ENCODE measurements around the gene DNAJC24. TPM values are rescaled to one million over a fixed set of nuclear protein-coding genes. Genes with fewer than 3 reads are reported as not detected.

DNAJC24 gene
- total and polyA plus RNA-seq, 2 of the 4 experiments (the other 2 are of a cell fraction): 8.2 to 8.9 TPM

DNA sequence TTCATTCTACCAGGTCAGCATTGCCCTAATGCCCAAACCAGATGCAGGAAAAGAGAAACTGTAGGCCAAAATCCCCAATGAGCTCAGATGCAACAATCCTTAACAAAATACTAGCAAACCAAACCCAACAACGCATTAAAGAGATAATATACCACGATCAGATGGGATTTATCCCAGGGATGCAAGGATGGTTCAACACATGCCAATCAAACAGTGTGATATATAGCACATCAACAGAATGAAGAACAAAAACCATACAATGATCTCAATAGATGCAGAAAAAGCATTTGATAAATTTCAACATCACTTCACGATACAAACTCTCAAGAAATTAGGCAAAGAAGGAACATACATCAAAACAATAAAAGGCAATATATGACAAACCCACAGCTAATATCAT is 94.8 kb downstream of the DNAJC24 start:
- intact Hi-C loops (cut with micrococcal nuclease) (no loop called here), dilution Hi-C loops (cut with HindIII; ENCODE audit: low sequenced_read_pairs, unreplicated experiment) (no loop called here), in situ Hi-C loops (cut with MboI; ENCODE audit: low sequenced_read_pairs) (no loop called here)
- Histone ChIP-seq H3K23ac (ENCODE audit: low read depth, low read length) (no peak overlapping the region), H4K5ac (ENCODE audit: low read depth, low read length) (no peak overlapping the region), H3K9me1 (ENCODE audit: insufficient read depth, low read length) (no peaks in the 10 kb centered on the region; the same call in 1 of the 2 replicates), H3K56ac (ENCODE audit: extremely low read depth, insufficient read depth, low read length) (no peak overlapping the region), H3K4ac (ENCODE audit: low read depth, low read length) (no peak overlapping the region), H2BK5ac (ENCODE audit: low read depth, low read length, poor library complexity, severe bottlenecking) (no peak overlapping the region), H2AK5ac (ENCODE audit: low read depth, low read length) (no peak overlapping the region), H3K4me2 (ENCODE audit: low read depth, low read length) (no peak overlapping the region), H3K27ac (ENCODE audit: insufficient read depth, low read length) (no peak overlapping the region), H4K8ac (ENCODE audit: low read depth in 2 of 2, low read length in 2 of 2) (no peak overlapping the region), H3K4me3 (ENCODE audit: insufficient read depth, low read depth, low read length) (no peak overlapping the region), H3K18ac (ENCODE audit: low read depth, low read length) (no peak overlapping the region), H2BK20ac (ENCODE audit: low read depth, low read length) (no peak overlapping the region), H3K27me3 (ENCODE audit: control insufficient read depth, insufficient read depth, low read length) (no peaks in the 10 kb centered on the region), H2AK9ac (replicated peaks; ENCODE audit: low read depth, low read length, poor library complexity) (no peak overlapping the region), H3K9ac (ENCODE audit: low read depth, low read length) (no peak overlapping the region), H2BK15ac (ENCODE audit: low read depth, low read length) (no peak overlapping the region), H2AFZ (replicated peaks; ENCODE audit: low read length, poor library complexity) (no peak overlapping the region), H3K9me3 (ENCODE audit: control insufficient read depth, insufficient read depth, low read length) (no peaks in the 10 kb centered on the region), H3K4me1 (ENCODE audit: control insufficient read depth, insufficient read depth, low read length) (no peaks in the 10 kb centered on the region), H3K14ac (replicated peaks; ENCODE audit: low read depth, low read length) (no peak overlapping the region), H3K36me3 (ENCODE audit: control insufficient read depth, insufficient read depth, low read length) (no peaks in the 10 kb centered on the region), H3K79me1 (ENCODE audit: low read depth in 1 of 2, low read length in 2 of 2) (peaks cover 0 to 3% of the 10 kb centered on the region in 2 experiments; a peak in 1 of 4 replicates), H2BK120ac (ENCODE audit: low read depth, low read length) (no peak overlapping the region), H4K91ac (ENCODE audit: insufficient read depth, low read depth, low read length) (no peak overlapping the region), H4K20me1 (ENCODE audit: insufficient read depth, low read length) (no peaks in the 10 kb centered on the region)
- POLR2A ChIA-PET (ENCODE audit: unreplicated experiment): no interaction called here
- no TSS peak for BruUV-seq (replicated peaks)
- DNase-seq (no peak), ATAC-seq (ENCODE audit: low read depth) (no peak)
- no peak for TF ChIP-seq CEBPB (IDR thresholded peaks at IDR 0.05; ENCODE audit: low read depth, low read length)
- TF ChIP-seq SMC3 (IDR thresholded peaks at IDR 0.05; ENCODE audit: low read depth, low read length): no peak
- TF ChIP-seq, protein P1, sequence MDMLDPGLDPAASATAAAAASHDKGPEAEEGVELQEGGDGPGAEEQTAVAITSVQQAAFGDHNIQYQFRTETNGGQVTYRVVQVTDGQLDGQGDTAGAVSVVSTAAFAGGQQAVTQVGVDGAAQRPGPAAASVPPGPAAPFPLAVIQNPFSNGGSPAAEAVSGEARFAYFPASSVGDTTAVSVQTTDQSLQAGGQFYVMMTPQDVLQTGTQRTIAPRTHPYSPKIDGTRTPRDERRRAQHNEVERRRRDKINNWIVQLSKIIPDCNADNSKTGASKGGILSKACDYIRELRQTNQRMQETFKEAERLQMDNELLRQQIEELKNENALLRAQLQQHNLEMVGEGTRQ (IDR thresholded peaks at IDR 0.05; ENCODE audit: low read depth, low read length): no peak
- TF ChIP-seq FOS (IDR thresholded peaks at IDR 0.05; ENCODE audit: low read depth, low read length): no peak
- TF ChIP-seq, protein P2, sequence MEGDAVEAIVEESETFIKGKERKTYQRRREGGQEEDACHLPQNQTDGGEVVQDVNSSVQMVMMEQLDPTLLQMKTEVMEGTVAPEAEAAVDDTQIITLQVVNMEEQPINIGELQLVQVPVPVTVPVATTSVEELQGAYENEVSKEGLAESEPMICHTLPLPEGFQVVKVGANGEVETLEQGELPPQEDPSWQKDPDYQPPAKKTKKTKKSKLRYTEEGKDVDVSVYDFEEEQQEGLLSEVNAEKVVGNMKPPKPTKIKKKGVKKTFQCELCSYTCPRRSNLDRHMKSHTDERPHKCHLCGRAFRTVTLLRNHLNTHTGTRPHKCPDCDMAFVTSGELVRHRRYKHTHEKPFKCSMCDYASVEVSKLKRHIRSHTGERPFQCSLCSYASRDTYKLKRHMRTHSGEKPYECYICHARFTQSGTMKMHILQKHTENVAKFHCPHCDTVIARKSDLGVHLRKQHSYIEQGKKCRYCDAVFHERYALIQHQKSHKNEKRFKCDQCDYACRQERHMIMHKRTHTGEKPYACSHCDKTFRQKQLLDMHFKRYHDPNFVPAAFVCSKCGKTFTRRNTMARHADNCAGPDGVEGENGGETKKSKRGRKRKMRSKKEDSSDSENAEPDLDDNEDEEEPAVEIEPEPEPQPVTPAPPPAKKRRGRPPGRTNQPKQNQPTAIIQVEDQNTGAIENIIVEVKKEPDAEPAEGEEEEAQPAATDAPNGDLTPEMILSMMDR (conservative IDR thresholded peaks at IDR 0.05; ENCODE audit: low read depth, low read length): no peak
- no peak for TF ChIP-seq RFX5 (IDR thresholded peaks at IDR 0.05; ENCODE audit: low read depth, low read length)
- no peak for TF ChIP-seq CHD1 (IDR thresholded peaks at IDR 0.05; ENCODE audit: low read depth, low read length)
- TF ChIP-seq, protein P3, sequence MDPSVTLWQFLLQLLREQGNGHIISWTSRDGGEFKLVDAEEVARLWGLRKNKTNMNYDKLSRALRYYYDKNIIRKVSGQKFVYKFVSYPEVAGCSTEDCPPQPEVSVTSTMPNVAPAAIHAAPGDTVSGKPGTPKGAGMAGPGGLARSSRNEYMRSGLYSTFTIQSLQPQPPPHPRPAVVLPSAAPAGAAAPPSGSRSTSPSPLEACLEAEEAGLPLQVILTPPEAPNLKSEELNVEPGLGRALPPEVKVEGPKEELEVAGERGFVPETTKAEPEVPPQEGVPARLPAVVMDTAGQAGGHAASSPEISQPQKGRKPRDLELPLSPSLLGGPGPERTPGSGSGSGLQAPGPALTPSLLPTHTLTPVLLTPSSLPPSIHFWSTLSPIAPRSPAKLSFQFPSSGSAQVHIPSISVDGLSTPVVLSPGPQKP (IDR thresholded peaks at IDR 0.05; ENCODE audit: borderline replicate concordance, low read depth, low read length): no peak
- no peak for TF ChIP-seq NFE2L2 (IDR thresholded peaks at IDR 0.05; ENCODE audit: low read depth, low read length)
- TF ChIP-seq RCOR1 (IDR thresholded peaks at IDR 0.05; ENCODE audit: insufficient replicate concordance, low read length): no peak
- no peak for TF ChIP-seq MAZ (IDR thresholded peaks at IDR 0.05; ENCODE audit: borderline replicate concordance, low read depth, low read length)
- no peak for TF ChIP-seq MXI1 (IDR thresholded peaks at IDR 0.05; ENCODE audit: borderline replicate concordance, low read depth, low read length)
- no peak for TF ChIP-seq POLR2A (IDR thresholded peaks at IDR 0.05; ENCODE audit: low read depth, low read length)
- TF ChIP-seq BHLHE40 (IDR thresholded peaks at IDR 0.05; ENCODE audit: low read depth, low read length): no peak
- no peak for TF ChIP-seq MAFK (IDR thresholded peaks at IDR 0.05; ENCODE audit: low read depth, low read length)
- TF ChIP-seq RAD21 (IDR thresholded peaks at IDR 0.05; ENCODE audit: low read length): no peak
- WGBS, 2 experiments (ENCODE audit: extremely low coverage in 2 of 2, insufficient read length in 1 of 2): no CpG with 5 or more reads among the region's 3 CpGs
- CTCF ChIA-PET: no interaction called here

Data from IMR-90 (cell line).